Epithelial cell of esophagus (primary cell): ENCODE results near the gene ADAMTS17.

Experiments used
- DNase-seq: peaks from one replicate; pipeline ENCODE4 v3.0.0; 2010; ENCODE audit warnings: low read depth
- H3K4me3 ChIP-seq: 2 replicates; pipeline ENCODE4 v1.5.1; 2011; ENCODE audit warnings: mild to moderate bottlenecking, low read length, control low read depth
- TF ChIP-seq, protein P1 (sequence below): IDR thresholded peaks from 2 replicates; pipeline ENCODE4 v1.5.1; 2011; ENCODE audit warnings: low read depth, mild to moderate bottlenecking, low read length, control low read depth, inconsistent platforms; ENCODE audit not compliant: insufficient read depth; ENCODE audit errors: missing control alignments

ADAMTS17 gene

DNA sequence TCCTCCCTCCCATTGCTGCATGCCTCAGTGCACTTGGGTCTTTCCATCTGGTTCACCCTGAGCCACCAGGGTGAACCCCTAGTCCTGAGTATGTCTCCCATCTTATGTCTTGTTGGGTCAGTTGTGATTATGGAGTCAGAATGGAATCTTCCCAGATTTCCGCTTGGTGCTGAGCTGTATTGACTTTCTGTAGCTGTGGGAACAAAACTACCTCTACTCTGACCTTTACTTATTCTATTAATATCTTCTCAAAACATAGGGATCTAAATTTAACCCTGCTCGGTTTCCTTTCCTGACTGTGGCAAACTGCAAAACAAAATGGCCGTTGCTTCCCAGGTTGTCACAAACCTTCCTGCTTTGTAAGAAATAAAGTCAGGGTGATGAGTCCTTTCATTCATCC is 312.7 kb downstream of the ADAMTS17 start:
- TF ChIP-seq, protein P1, sequence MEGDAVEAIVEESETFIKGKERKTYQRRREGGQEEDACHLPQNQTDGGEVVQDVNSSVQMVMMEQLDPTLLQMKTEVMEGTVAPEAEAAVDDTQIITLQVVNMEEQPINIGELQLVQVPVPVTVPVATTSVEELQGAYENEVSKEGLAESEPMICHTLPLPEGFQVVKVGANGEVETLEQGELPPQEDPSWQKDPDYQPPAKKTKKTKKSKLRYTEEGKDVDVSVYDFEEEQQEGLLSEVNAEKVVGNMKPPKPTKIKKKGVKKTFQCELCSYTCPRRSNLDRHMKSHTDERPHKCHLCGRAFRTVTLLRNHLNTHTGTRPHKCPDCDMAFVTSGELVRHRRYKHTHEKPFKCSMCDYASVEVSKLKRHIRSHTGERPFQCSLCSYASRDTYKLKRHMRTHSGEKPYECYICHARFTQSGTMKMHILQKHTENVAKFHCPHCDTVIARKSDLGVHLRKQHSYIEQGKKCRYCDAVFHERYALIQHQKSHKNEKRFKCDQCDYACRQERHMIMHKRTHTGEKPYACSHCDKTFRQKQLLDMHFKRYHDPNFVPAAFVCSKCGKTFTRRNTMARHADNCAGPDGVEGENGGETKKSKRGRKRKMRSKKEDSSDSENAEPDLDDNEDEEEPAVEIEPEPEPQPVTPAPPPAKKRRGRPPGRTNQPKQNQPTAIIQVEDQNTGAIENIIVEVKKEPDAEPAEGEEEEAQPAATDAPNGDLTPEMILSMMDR: no peak
- DNase-seq: no peak
- no peak overlapping the region for H3K4me3 ChIP-seq

DNA sequence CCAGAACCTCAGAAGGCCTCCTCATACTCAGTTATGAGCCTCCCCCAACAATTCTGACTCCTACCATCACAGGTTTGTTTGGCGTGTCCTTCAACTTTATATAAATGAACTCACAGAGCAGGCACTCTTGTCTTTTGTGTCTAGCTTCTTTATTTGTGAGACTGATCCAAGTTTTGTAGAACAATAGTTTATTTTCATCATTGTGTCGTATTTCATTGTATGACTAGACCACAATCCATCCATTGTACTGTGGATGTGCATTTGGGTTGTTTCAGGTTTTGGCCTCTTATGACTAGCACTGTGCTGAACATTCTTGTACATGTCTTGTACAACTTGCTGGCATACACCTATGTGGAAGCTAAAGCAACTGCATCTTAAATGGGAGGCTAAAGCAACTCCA is 315.7 kb downstream of the ADAMTS17 start:
- no peak overlapping the region for H3K4me3 ChIP-seq
- DNase-seq: no peak
- TF ChIP-seq, protein P1: no peak

DNA sequence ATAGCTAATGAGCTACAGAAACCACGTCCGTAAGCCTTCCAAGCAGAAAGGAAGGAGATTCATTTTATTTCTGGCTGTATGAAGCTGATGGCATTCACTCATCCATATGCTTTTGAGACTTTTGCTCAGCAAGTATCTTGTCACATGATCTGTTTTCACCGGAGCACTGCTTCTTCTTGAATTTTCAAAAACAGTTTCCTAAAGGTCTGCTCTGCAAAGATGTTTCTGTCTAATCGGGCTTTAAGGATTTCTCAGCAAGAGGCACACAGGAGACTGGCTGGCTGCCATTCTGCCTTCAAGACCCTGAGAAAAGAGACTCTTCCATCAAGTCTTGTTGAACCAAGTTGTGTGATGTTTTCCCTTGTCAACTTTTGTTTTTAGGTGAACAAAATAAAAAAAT is 319.0 kb downstream of the ADAMTS17 start:
- TF ChIP-seq, protein P1: no peak

DNA sequence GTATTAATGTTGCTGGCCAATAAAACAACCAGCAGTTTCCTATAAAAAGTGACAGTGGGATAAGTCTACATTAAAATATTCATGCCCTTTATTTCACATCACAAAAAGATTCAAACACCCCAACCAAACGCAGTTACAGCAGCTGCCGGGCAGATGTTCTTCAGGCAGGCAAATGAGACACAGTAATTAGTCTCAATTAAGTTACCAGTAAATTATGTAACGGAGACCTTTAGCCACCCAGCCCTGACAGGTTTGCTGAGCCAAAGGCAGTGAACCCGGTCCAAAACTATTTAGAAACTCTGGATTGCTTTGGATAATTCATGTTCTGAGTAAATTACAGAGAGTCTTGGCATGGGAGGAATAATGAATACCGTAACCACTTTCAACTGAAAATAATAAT is 319.4 kb downstream of the ADAMTS17 start:
- TF ChIP-seq, protein P1: no peak
- DNase-seq: no peak
- no peak overlapping the region for H3K4me3 ChIP-seq

More for the DNA sequence above, 319.0 kb downstream of the ADAMTS17 start:
- H3K4me3 ChIP-seq: no peak overlapping the region
- DNase-seq: no peak

DNA sequence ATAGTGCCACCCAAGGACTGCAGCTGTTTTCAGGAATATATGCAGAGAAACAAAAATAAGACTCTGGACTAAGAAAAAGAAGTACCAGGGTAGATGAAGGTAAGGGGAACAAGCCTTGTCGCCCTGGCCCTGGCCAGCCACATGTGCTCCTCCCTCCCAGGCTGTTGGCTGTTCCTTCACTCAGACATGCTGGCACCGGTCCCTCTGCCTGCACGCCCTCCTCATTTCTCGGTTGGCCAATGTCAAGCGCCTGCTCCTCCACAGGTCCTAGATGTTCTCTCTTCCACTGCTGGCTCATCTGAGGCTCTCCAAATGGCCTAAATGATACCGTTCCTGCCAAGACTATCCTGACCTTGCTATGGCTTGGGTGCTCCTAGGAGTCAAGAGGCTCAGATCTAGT is 320.1 kb downstream of the ADAMTS17 start:
- no peak for DNase-seq
- H3K4me3 ChIP-seq: no peak overlapping the region
- TF ChIP-seq, protein P1: no peak

DNA sequence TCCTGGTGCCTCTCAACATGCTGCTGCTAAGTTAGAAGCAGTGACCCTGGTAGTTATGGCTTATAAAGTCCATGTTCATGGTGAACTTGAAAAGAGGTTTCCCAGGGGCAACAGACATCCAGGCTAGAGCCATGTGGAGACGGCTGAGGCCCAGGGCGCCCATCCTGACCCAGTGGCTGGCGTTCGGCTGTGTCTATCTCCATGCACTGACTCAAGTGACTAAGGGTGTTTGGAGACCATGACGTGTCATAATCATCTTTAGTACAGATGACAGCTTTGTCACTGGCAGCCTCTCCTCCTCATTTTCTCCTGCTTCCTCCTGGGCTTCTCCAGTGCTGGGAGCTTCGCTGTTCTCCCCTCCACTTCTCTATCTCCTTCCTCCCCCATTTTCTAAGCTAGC is 321.2 kb downstream of the ADAMTS17 start:
- TF ChIP-seq, protein P1: no peak
- H3K4me3 ChIP-seq: no peak overlapping the region
- no peak for DNase-seq

DNA sequence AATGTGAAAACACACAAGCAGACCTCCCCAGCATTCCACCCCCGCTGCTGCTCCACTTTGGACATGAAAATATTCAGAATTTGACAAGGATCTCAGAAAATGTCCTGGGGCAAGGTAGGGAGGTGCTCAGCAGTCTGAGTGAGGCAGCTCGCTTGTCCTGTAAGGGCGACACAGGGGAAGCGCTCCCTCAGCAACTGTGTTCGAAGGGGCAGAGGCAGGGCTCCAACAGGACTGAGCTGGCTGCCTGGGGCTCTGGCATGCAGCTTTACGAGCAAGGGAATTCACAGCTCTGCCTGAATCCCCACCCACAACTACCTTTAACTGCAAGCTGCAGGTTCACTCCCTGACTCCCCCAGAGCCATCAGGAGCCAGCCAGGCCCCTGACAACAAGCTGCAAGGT is 321.6 kb downstream of the ADAMTS17 start:
- TF ChIP-seq, protein P1: no peak
- peak; percentile 77 for DNase-seq
- H3K4me3 ChIP-seq: no peak overlapping the region
